Measurements from ENCODE around the gene CLEC6A. TPM values are rescaled to one million over a fixed set of nuclear protein-coding genes. Genes with fewer than 3 reads are reported as not detected.

The CLEC6A gene
- total and polyA plus RNA-seq, 4 donors: not detected

DNA sequence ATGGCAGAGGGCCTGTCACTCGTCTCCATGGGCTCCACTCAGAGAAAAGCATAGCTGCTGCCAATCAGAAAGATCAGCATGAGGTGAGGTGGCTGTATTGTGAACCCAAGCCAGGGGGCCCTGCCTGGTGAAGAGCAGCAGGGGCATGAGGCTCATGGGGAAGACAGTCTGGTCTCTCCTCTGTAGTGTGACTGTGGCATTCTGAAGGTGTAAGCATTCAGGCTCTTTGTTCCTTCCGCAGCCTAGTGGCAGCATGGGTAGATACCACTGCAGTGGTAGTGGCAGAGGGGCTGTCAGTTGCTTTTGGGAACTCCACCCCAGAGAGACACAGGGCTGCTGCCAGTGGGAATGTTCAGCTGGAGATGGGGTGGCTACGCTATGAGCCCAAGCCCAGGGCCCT, 52.5 kb downstream of the CLEC6A start:
- H3K27me3 ChIP-seq (ENCODE audit: control insufficient read depth in 1 of 2, insufficient read depth in 2 of 2, low read length in 1 of 2): peaks cover 0 to 2% of the 10 kb centered on the region in 2 donors
- no peaks in the 10 kb centered on the region for H3K4me1 ChIP-seq (ENCODE audit: control insufficient read depth in 1 of 2, insufficient read depth in 2 of 2, low read length in 2 of 2)

DNA sequence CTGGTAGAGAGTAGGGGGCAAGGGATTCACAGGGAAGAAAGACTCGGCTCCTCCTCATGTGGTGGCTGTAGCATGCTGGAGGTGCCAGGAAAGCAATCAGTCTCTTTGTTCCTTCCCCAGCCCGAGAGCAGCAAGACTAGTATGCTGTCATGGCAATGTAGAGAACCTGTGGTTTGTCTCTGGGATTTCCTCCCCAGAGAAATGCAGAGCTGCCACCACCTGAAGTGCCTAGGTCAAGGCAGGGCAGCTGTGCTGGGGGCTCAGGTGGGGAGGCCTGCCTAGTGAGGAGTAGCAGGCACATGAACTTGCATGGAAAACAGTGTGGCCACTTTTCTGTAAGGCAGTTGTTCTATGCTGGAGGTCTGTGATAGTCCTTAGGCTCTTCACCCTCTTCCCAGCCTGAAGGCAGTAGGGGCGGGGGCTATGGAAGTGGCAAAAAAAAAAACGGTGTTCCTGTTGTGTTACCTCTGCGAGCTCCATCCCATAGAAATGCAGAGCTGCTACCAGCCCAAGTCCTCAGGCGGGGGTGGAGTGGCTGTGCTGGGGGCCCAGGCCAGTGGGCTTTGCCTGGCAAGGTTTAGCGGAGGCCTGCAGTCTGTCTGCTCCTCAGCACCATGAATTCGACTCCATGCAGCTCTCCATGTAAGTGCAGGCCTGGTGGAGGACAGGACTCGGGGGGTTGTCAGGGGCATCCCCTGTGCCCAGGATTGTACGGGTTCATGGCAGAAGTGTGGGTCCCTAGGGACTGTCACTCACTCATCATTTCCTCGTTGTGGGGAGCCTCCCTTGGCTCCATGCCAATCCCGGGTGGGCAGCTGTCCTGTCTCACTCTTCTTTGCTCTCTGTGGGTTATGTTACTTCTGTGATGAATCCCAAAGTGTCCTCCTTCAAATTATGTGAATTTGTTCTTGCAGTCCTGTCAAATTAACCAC, 53.4 kb downstream of the CLEC6A start:
- Histone ChIP-seq H3K27ac (ENCODE audit: low read depth in 1 of 2, low read length in 2 of 2) (no peak overlapping the region), H3K9me3 (ENCODE audit: control insufficient read depth, low read length) (no peaks in the 10 kb centered on the region), H3K36me3 (ENCODE audit: control insufficient read depth in 1 of 2, insufficient read depth in 2 of 2, low read length in 1 of 2) (no peaks in the 10 kb centered on the region), H3K27me3 (ENCODE audit: control insufficient read depth in 1 of 2, insufficient read depth in 2 of 2, low read length in 1 of 2) (peaks cover 0 to 2% of the 10 kb centered on the region in 2 donors), H3K4me1 (ENCODE audit: control insufficient read depth in 1 of 2, insufficient read depth in 2 of 2, low read length in 2 of 2) (no peaks in the 10 kb centered on the region), H3K4me3 (ENCODE audit: low read length in 2 of 2) (no peak overlapping the region)
- intact Hi-C loops (cut with DNase I): no loop called here
- ATAC-seq (ENCODE audit: low FRiP score) (peak; percentile 19), DNase-seq (peak in 1 of 2 donors; percentile 63)
- WGBS, 2 donors: 57 to 60% methylated on average over 12 of the region's 12 CpGs

More for the DNA sequence above, 52.5 kb downstream of the CLEC6A start:
- H3K4me3 ChIP-seq (ENCODE audit: low read length in 2 of 2): no peak overlapping the region
- H3K36me3 ChIP-seq (ENCODE audit: control insufficient read depth in 1 of 2, insufficient read depth in 2 of 2, low read length in 1 of 2): no peaks in the 10 kb centered on the region
- no peak overlapping the region for H3K27ac ChIP-seq (ENCODE audit: low read depth in 1 of 2, low read length in 2 of 2)
- ATAC-seq (ENCODE audit: low FRiP score) (no peak), DNase-seq (no peak)
- WGBS, 2 donors: 56 to 59% methylated on average over 3 of the region's 3 CpGs
- H3K9me3 ChIP-seq (ENCODE audit: control insufficient read depth, low read length): no peaks in the 10 kb centered on the region
- intact Hi-C loops (cut with DNase I): no loop called here

DNA sequence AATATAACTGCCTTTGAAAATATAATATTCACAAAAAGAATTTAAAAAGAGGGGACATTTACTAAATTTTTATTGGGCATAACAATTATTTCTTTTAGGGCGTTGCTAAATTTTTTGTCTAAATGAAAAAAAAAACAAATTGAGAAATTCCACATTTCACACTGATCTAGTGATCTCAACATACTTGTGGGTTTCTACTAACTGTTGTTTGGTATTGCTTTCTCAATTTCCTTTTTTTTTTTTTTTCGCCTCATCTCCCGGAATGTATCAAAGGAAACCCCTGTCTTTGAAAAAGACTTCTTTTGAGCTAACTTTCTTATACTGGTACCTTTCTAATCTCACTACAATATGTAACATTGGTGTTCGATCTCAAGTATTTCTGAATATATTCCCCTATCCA, 57.5 kb downstream of the CLEC6A start, which contains the start of gene CLEC4D:
TSS of gene CLEC4D (plus strand) at position 248 of the 400 bp plus-strand sequence. CDS start 230 bp downstream, outside the sequence.
- ATAC-seq (ENCODE audit: low FRiP score): no peak
- no peaks in the 10 kb centered on the region for H3K9me3 ChIP-seq (ENCODE audit: control insufficient read depth, low read length)
- no peaks in the 10 kb centered on the region for H3K36me3 ChIP-seq (ENCODE audit: control insufficient read depth in 1 of 2, insufficient read depth in 2 of 2, low read length in 1 of 2)
- H3K27ac ChIP-seq (ENCODE audit: low read depth in 1 of 2, low read length in 2 of 2): no peak within 1 kb of the TSS
- intact Hi-C loops (cut with DNase I): no loop called here
- no peaks in the 10 kb centered on the region for H3K27me3 ChIP-seq (ENCODE audit: control insufficient read depth in 1 of 2, insufficient read depth in 2 of 2, low read length in 1 of 2)
- no peak for DNase-seq
- H3K4me3 ChIP-seq (ENCODE audit: low read length in 2 of 2): no peak within 1 kb of the TSS
- WGBS, 2 donors: 85 to 88% methylated on average over 4 of the region's 4 CpGs
- no peaks in the 10 kb centered on the region for H3K4me1 ChIP-seq (ENCODE audit: control insufficient read depth in 1 of 2, insufficient read depth in 2 of 2, low read length in 2 of 2)

DNA sequence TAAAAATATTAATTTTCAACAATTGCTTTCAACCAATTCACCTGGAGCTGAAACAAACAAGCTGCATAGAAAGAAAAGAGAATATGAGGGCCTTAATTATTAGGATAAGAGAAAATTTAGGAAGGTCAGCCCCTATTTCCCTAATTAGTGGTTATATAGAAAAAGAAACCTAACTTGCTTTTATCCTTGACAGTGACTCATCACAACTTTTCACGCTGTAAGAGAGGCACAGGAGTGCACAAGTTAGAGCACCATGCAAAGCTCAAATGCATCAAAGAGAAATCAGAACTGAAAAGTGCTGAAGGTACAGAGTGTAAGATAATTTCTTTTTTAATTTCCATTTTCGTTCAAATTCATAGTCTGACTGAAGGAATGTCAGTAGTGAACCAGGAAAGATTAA, 62.2 kb downstream of the CLEC6A start:
- ATAC-seq (ENCODE audit: low FRiP score) (no peak), DNase-seq (no peak)
- Histone ChIP-seq H3K36me3 (ENCODE audit: control insufficient read depth in 1 of 2, insufficient read depth in 2 of 2, low read length in 1 of 2) (no peaks in the 10 kb centered on the region), H3K9me3 (ENCODE audit: control insufficient read depth, low read length) (no peaks in the 10 kb centered on the region), H3K4me1 (ENCODE audit: control insufficient read depth in 1 of 2, insufficient read depth in 2 of 2, low read length in 2 of 2) (no peaks in the 10 kb centered on the region), H3K27me3 (ENCODE audit: control insufficient read depth in 1 of 2, insufficient read depth in 2 of 2, low read length in 1 of 2) (no peaks in the 10 kb centered on the region), H3K27ac (ENCODE audit: low read depth in 1 of 2, low read length in 2 of 2) (no peak overlapping the region), H3K4me3 (ENCODE audit: low read length in 2 of 2) (no peak overlapping the region)
- WGBS, 2 donors: 69 to 77% methylated on average over 2 of the region's 2 CpGs
- intact Hi-C loops (cut with DNase I): no loop called here

DNA sequence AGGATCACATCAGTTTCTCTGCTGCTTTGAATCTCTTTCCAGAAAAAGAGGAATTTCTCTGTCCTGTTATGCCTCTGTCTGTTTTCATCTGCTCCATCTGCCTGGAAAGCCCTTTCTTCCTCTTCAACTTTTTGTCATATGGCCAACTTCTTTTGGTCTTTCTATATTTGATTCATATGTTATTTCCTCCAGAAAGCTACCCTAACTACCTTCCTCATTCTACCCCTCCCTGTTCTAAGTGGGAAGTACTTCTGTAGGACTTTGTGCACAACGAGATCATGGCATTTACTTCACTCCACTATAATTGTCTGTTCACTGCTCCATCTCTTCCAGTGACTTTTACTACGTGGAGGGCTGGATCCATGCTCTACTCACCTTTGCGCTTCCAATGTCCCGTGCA, 63.4 kb downstream of the CLEC6A start:
- no peaks in the 10 kb centered on the region for H3K4me1 ChIP-seq (ENCODE audit: control insufficient read depth in 1 of 2, insufficient read depth in 2 of 2, low read length in 2 of 2)
- H3K9me3 ChIP-seq (ENCODE audit: control insufficient read depth, low read length): no peaks in the 10 kb centered on the region
- H3K36me3 ChIP-seq (ENCODE audit: control insufficient read depth in 1 of 2, insufficient read depth in 2 of 2, low read length in 1 of 2): no peaks in the 10 kb centered on the region
- no peaks in the 10 kb centered on the region for H3K27me3 ChIP-seq (ENCODE audit: control insufficient read depth in 1 of 2, insufficient read depth in 2 of 2, low read length in 1 of 2)
- H3K27ac ChIP-seq (ENCODE audit: low read depth in 1 of 2, low read length in 2 of 2): no peak overlapping the region
- ATAC-seq (ENCODE audit: low FRiP score) (no peak), DNase-seq (no peak)
- intact Hi-C loops (cut with DNase I): no loop called here
- 75% methylated on average over 4 of the region's 4 CpGs for WGBS, 2 donors
- H3K4me3 ChIP-seq (ENCODE audit: low read length in 2 of 2): no peak overlapping the region

DNA sequence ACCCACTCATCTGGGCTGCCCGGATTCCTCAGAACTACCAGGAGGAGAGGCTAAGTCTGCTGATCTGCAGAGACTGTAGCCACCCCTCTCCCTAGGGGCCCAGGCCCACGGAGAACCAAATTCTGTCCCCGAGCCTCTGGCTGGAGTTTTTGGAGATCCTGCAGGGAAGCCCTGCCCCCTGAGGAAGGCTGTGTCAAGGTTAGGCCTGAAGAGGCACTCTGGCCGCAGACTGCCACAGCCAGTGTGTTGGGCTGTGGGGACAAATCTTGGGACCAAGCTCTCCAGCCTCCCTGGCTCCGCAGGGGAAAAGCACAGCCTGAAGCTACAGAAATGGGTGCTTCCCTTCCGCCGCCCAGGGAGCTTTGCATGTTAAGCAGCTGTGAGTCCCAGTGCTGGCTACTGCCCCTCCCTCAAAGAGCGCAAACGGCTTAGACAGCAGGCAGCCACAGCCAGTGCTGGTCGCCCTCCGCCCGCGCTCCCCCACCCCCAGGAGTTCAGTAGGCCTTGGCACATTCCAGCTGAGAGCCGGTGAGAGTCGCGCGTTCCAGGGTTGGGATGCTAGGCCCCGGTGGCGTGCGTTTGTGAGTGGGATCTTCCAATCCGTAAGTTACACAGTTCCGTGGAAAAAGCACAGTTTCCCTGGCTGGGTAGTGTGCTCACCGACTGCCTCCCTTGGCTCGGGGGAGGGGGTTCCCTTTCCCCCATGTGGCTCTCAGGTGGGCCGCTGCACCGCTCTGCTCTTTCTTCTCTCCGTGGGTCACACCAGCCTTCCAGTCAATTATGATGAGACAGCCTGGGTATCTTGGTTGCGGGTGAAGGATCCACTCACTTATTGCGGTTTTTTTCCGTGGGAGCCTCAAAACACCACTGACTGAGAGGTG, 71.7 kb downstream of the CLEC6A start:
- intact Hi-C loops (cut with DNase I): no loop called here
- H3K4me1 ChIP-seq (ENCODE audit: control insufficient read depth in 1 of 2, insufficient read depth in 2 of 2, low read length in 2 of 2): no peaks in the 10 kb centered on the region
- no peak overlapping the region for H3K4me3 ChIP-seq (ENCODE audit: low read length in 2 of 2)
- DNase-seq: no peak
- ATAC-seq (ENCODE audit: low FRiP score): no peak
- no peak overlapping the region for H3K27ac ChIP-seq (ENCODE audit: low read depth in 1 of 2, low read length in 2 of 2)
- H3K27me3 ChIP-seq (ENCODE audit: control insufficient read depth in 1 of 2, insufficient read depth in 2 of 2, low read length in 1 of 2): no peaks in the 10 kb centered on the region
- WGBS, 2 donors: 64 to 69% methylated on average over 29 to 30 of the region's 30 CpGs
- no peaks in the 10 kb centered on the region for H3K9me3 ChIP-seq (ENCODE audit: control insufficient read depth, low read length)
- H3K36me3 ChIP-seq (ENCODE audit: control insufficient read depth in 1 of 2, insufficient read depth in 2 of 2, low read length in 1 of 2): no peaks in the 10 kb centered on the region

Other genes with a start within 250 kb of the CLEC6A start
- under 1 TPM; 0.27 to 0.32 TPM for gene FAM90A1, start 228.3 kb upstream of the CLEC6A start, total RNA-seq
- under 1 TPM in 1 of 2 donors, not detected in 1; 0.13 TPM for gene FAM90A1, start 228.3 kb upstream of the CLEC6A start, polyA plus RNA-seq
- gene CLEC4D, start 57.5 kb downstream of the CLEC6A start, total RNA-seq: 1 to 10 TPM; 1.4 to 2.0 TPM
- under 1 TPM in 1 of 2 donors, not detected in 1; 0.10 TPM for gene CLEC4D, start 57.5 kb downstream of the CLEC6A start, polyA plus RNA-seq
- 1 to 10 TPM; 4.2 to 5.6 TPM for gene CLEC4E, start 84.9 kb downstream of the CLEC6A start, total RNA-seq
- gene CLEC4E, start 84.9 kb downstream of the CLEC6A start, polyA plus RNA-seq: 1 to 10 TPM in 1 of 2 donors, under 1 TPM in 1; 0.74 to 7.9 TPM
- under 1 TPM in 1 of 2 donors, not detected in 1; 0.39 TPM for gene AICDA, start 156.9 kb downstream of the CLEC6A start, total RNA-seq
- 1 to 10 TPM in 1 of 2 donors, under 1 TPM in 1; 0.23 to 1.1 TPM for gene AICDA, start 156.9 kb downstream of the CLEC6A start, polyA plus RNA-seq
- 100 to 1,000 TPM in 1 of 2 donors, 10 to 100 TPM in 1; 59.7 to 470 TPM for gene MFAP5, start 206.9 kb downstream of the CLEC6A start, total RNA-seq
- 10 to 100 TPM in 1 of 2 donors, under 1 TPM in 1; 0.67 to 11.8 TPM for gene MFAP5, start 206.9 kb downstream of the CLEC6A start, polyA plus RNA-seq
- 100 to 1,000 TPM in 1 of 2 donors, 10 to 100 TPM in 1; 76.2 to 100 TPM for gene RIMKLB, start 242.0 kb downstream of the CLEC6A start, total RNA-seq
- 100 to 1,000 TPM in 1 of 2 donors, 10 to 100 TPM in 1; 42.6 to 117 TPM for gene RIMKLB, start 242.0 kb downstream of the CLEC6A start, polyA plus RNA-seq